HepG2 (cell line): ENCODE measurements around the gene ENGASE. TPM values are rescaled to one million over a fixed set of nuclear protein-coding genes. Genes with fewer than 3 reads are reported as not detected.

Experiments
- MYPOP ChIP-seq: sonication (generic); formaldehyde crosslinking; IDR thresholded peaks from 2 replicates; pipeline ENCODE4 v1.8.1; 2023; ENCODE audit warnings: mild to moderate bottlenecking, moderate library complexity, missing genetic modification reagents
- NR0B2 ChIP-seq: sonication (generic); formaldehyde crosslinking; IDR thresholded peaks from 2 replicates; pipeline ENCODE4 v1.4.0; 2020; ENCODE audit warnings: mild to moderate bottlenecking, missing genetic modification reagents
- SNAI1 ChIP-seq: sonication (generic); formaldehyde crosslinking; IDR thresholded peaks from 2 replicates; pipeline ENCODE4 v1.5.0; 2020; ENCODE audit warnings: mild to moderate bottlenecking, missing genetic modification reagents, borderline replicate concordance
- SNAPC4 ChIP-seq: sonication (generic); formaldehyde crosslinking; IDR thresholded peaks from 2 replicates; pipeline ENCODE4 v1.4.0; 2020; ENCODE audit warnings: mild to moderate bottlenecking, missing genetic modification reagents
- SYNCRIP ChIP-seq: fragments of 200-400 bp; formaldehyde crosslinking; IDR thresholded peaks from 2 replicates; pipeline ENCODE4 v1.6.1; 2018; ENCODE audit warnings: mild to moderate bottlenecking, low read depth, low read length; ENCODE audit not compliant: insufficient read depth
- ZNF407 ChIP-seq: sonication (generic); formaldehyde crosslinking; IDR thresholded peaks from one replicate; pipeline ENCODE4 v1.5.1; 2020; ENCODE audit warnings: mild to moderate bottlenecking, missing genetic modification reagents; ENCODE audit errors: not compliant biosample characterization
- ZNF616 ChIP-seq: sonication (generic); formaldehyde crosslinking; IDR thresholded peaks from 2 replicates; pipeline ENCODE4 v1.5.0; 2020; ENCODE audit warnings: low read depth, mild to moderate bottlenecking, missing genetic modification reagents
- ZNF639 ChIP-seq: conservative IDR thresholded peaks from 2 replicates; pipeline ENCODE4 v1.6.1; 2018; ENCODE audit warnings: missing genetic modification reagents
- ZNF782 ChIP-seq: sonication (generic); formaldehyde crosslinking; IDR thresholded peaks from 2 replicates; pipeline ENCODE4 v1.4.0; 2020; ENCODE audit warnings: missing genetic modification reagents, mild to moderate bottlenecking, borderline replicate concordance
- ZSCAN31 ChIP-seq: sonication (generic); formaldehyde crosslinking; IDR thresholded peaks from 2 replicates; pipeline ENCODE4 v1.5.0; 2020; ENCODE audit warnings: low read depth, mild to moderate bottlenecking, missing genetic modification reagents
- ZSCAN9 ChIP-seq: IDR thresholded peaks from 2 replicates; pipeline ENCODE4 v1.6.1; 2016; ENCODE audit warnings: borderline replicate concordance
- polyA plus RNA-seq, 8 experiments: library from polyadenylated mRNA; depleted of rRNA in 3 of 8; stranded (reverse) in 7 of 8; unstranded in 1 of 8; fragments of >200 nt; fragmentation: Illumina TruSeq in 4 of 8; extraction: Trizol in 4 of 8; gene quantifications; 2 replicates each; pipeline versions ENCODE4 v1.2.1 to v1.2.3, GENCODE V29; 2011 to 2016; ENCODE audit warnings: low read depth in 4 of 8, missing spikeins in 1 of 8, mixed read lengths in 1 of 8; ENCODE audit not compliant: insufficient read depth in 1 of 8
- total RNA-seq, 5 experiments: library from RNA; depleted of rRNA; stranded (reverse); fragments of >200 nt; fragmentation: Illumina TruSeq; extraction: Trizol; gene quantifications; 2 replicates each; pipeline ENCODE4 v1.2.3, GENCODE V29; 2016; ENCODE audit warnings: low read depth in 1 of 5

The ENGASE gene
- total and polyA plus RNA-seq, 2 of the 13 experiments (the other 11 are each of a cell fraction or from before 2014, with no cell fraction given), result 10.6 to 18.1 TPM

- TF ChIP-seq SNAI1 (CRISPR knock-in tag) (no peak; the same call in 1 of the 2 replicates), MYPOP (CRISPR knock-in tag) (no peak), ZNF639 (CRISPR knock-in tag) (no peak), SNAPC4 (CRISPR knock-in tag) (peak; percentile 84; the same call in 1 of the 2 replicates), ZNF616 (no peak), ZNF782 (CRISPR knock-in tag) (0 out of 2 replicates have a peak, but pooled peaks have one; percentile 31), ZSCAN31 (CRISPR knock-in tag) (peak; percentile 71; the same call in 1 of the 2 replicates), NR0B2 (CRISPR knock-in tag) (peak; percentile 73), ZNF407 (peak; percentile 64), ZSCAN9 (CRISPR knock-in tag) (peak; percentile 87), SYNCRIP (no peak)
Observed at GRCh38 chr17:79027274-79027924, 47.2 kb upstream of the ENGASE start (continued).
